ENCODE data around the gene DCAF8L2.

GRCh38 chrX:27671234-27671633 lies 81.1 kb downstream of the DCAF8L2 start:
- no peak for TF ChIP-seq POLR2A (IDR thresholded peaks at IDR 0.05; ENCODE audit: low read length)
- no peak for TF ChIP-seq EP300 (IDR thresholded peaks at IDR 0.05)
- TF ChIP-seq SMC3 (IDR thresholded peaks at IDR 0.05): no peak
- no peak for TF ChIP-seq JUN (IDR thresholded peaks at IDR 0.05)
- no peak for TF ChIP-seq CTCF (IDR thresholded peaks at IDR 0.05)
- no peak for TF ChIP-seq FOXS1 (CRISPR knock-in tag; IDR thresholded peaks at IDR 0.05)
- no peak for TF ChIP-seq NFE2L2 (conservative IDR thresholded peaks at IDR 0.05; ENCODE audit: low read length)
- TF ChIP-seq CHD2 (IDR thresholded peaks at IDR 0.05; ENCODE audit: low read length, partially characterized antibody): no peak
- no peak for TF ChIP-seq RNF2 (IDR thresholded peaks at IDR 0.05; ENCODE audit: borderline replicate concordance, low read depth)
- no peak for TF ChIP-seq BHLHE40 (IDR thresholded peaks at IDR 0.05; ENCODE audit: low read depth, low read length)
- TF ChIP-seq RCOR1 (IDR thresholded peaks at IDR 0.05; ENCODE audit: low read depth, low read length): no peak
- no peak for TF ChIP-seq JUNB (IDR thresholded peaks at IDR 0.05)
- no peak for TF ChIP-seq REST (IDR thresholded peaks at IDR 0.05)
- no peak for TF ChIP-seq POLR2AphosphoS2 (conservative IDR thresholded peaks at IDR 0.05; ENCODE audit: low read length)

Data from A549 (cell line).